ENCODE data around the gene SNX5.

SNX5 gene

GRCh38 chr20:17931513-17931912 is 37.1 kb downstream of the SNX5 start:
- Histone ChIP-seq H3K4me1 (ENCODE audit: control insufficient read depth in 1 of 2, insufficient read depth in 2 of 2, low read length in 2 of 2) (peaks cover 13 to 20% of the 10 kb centered on the region in 2 experiments), H3K27me3 (ENCODE audit: insufficient read depth, low read length) (no peaks in the 10 kb centered on the region), H3K79me1 (ENCODE audit: low read length) (peaks cover 3% of the 10 kb centered on the region), H3K9ac (ENCODE audit: low read length) (no peak overlapping the region), H3K18ac (ENCODE audit: low read length) (no peak overlapping the region), H2BK5ac (ENCODE audit: low read depth, low read length, poor library complexity) (no peak overlapping the region), H4K8ac (ENCODE audit: low read depth, low read length) (no peak overlapping the region), H3K4ac (ENCODE audit: low read depth, low read length) (no peak overlapping the region), H3K36me3 (ENCODE audit: control insufficient read depth in 1 of 2, insufficient read depth in 2 of 2, low read length in 2 of 2) (no peaks in the 10 kb centered on the region), H3K9me3 (ENCODE audit: insufficient read depth, low read depth, low read length) (peaks cover 4% of the 10 kb centered on the region), H2AFZ (ENCODE audit: insufficient read depth, low read length, poor library complexity) (no peak overlapping the region), H4K91ac (ENCODE audit: low read depth, low read length) (no peak overlapping the region), H3K4me3 (ENCODE audit: low read depth, low read length) (no peak overlapping the region), H2BK120ac (ENCODE audit: insufficient read depth, low read length, poor library complexity) (no peak overlapping the region), H3K79me2 (ENCODE audit: control insufficient read depth, insufficient read depth, low read length, poor library complexity) (no peaks in the 10 kb centered on the region), H3K23ac (ENCODE audit: low read length) (no peak overlapping the region), H4K12ac (ENCODE audit: low read depth, low read length) (no peak overlapping the region), H2BK12ac (ENCODE audit: low read length) (no peak overlapping the region), H2AK5ac (ENCODE audit: low read length) (no peak overlapping the region), H3K27ac (ENCODE audit: low read depth, low read length) (no peak overlapping the region), H3K14ac (ENCODE audit: low read length) (no peak overlapping the region), H3K4me2 (ENCODE audit: low read length) (no peak overlapping the region)
- no peak for DNase-seq
- WGBS (ENCODE audit: extremely low coverage, insufficient coverage, insufficient read length) = no CpG with 5 or more reads among the region's 1 CpG

- WGBS (ENCODE audit: extremely low coverage, insufficient coverage, insufficient read length) = no CpG with 5 or more reads among the region's 22 CpGs
- Histone ChIP-seq H3K79me1 (ENCODE audit: low read length) (peaks cover 3% of the 10 kb centered on the region), H3K27ac (ENCODE audit: low read depth, low read length) (no peak overlapping the region), H3K27me3 (ENCODE audit: insufficient read depth, low read length) (peaks cover 2% of the 10 kb centered on the region), H3K4ac (ENCODE audit: low read depth, low read length) (peak overlapping the region; percentile 14), H3K36me3 (ENCODE audit: control insufficient read depth in 1 of 2, insufficient read depth in 2 of 2, low read length in 2 of 2) (no peaks in the 10 kb centered on the region), H4K12ac (ENCODE audit: low read depth, low read length) (no peak overlapping the region), H3K23ac (ENCODE audit: low read length) (no peak overlapping the region), H2BK5ac (ENCODE audit: low read depth, low read length, poor library complexity) (no peak overlapping the region), H3K4me1 (ENCODE audit: control insufficient read depth in 1 of 2, insufficient read depth in 2 of 2, low read length in 2 of 2) (peaks cover 11 to 15% of the 10 kb centered on the region in 2 experiments), H2AK5ac (ENCODE audit: low read length) (no peak overlapping the region), H3K4me2 (ENCODE audit: low read length) (no peak overlapping the region), H3K18ac (ENCODE audit: low read length) (no peak overlapping the region), H4K91ac (ENCODE audit: low read depth, low read length) (no peak overlapping the region), H3K9me3 (ENCODE audit: insufficient read depth, low read depth, low read length) (peaks cover 3% of the 10 kb centered on the region), H4K8ac (ENCODE audit: low read depth, low read length) (no peak overlapping the region), H2AFZ (ENCODE audit: insufficient read depth, low read length, poor library complexity) (no peak overlapping the region), H2BK12ac (ENCODE audit: low read length) (peak overlapping the region; percentile 39), H3K79me2 (ENCODE audit: control insufficient read depth, insufficient read depth, low read length, poor library complexity) (no peaks in the 10 kb centered on the region), H3K14ac (ENCODE audit: low read length) (no peak overlapping the region), H3K4me3 (ENCODE audit: low read depth, low read length) (no peak overlapping the region), H2BK120ac (ENCODE audit: insufficient read depth, low read length, poor library complexity) (no peak overlapping the region), H3K9ac (ENCODE audit: low read length) (no peak overlapping the region)
- peak; percentile 19 to 38 for DNase-seq
Measured at GRCh38 chr20:17928633-17929311, 39.8 kb downstream of the SNX5 start.

- H2AK5ac ChIP-seq (ENCODE audit: low read length) = no peak overlapping the region
- H4K8ac ChIP-seq (ENCODE audit: low read depth, low read length) = no peak overlapping the region
- no peak overlapping the region for H3K27ac ChIP-seq (ENCODE audit: low read depth, low read length)
- no peak overlapping the region for H2BK120ac ChIP-seq (ENCODE audit: insufficient read depth, low read length, poor library complexity)
- H4K91ac ChIP-seq (ENCODE audit: low read depth, low read length) = no peak overlapping the region
- H3K18ac ChIP-seq (ENCODE audit: low read length) = no peak overlapping the region
- H3K79me1 ChIP-seq (ENCODE audit: low read length) = peaks cover 3% of the 10 kb centered on the region
- no peak overlapping the region for H3K23ac ChIP-seq (ENCODE audit: low read length)
- H2BK12ac ChIP-seq (ENCODE audit: low read length) = no peak overlapping the region
- H3K14ac ChIP-seq (ENCODE audit: low read length) = no peak overlapping the region
- no peak overlapping the region for H2AFZ ChIP-seq (ENCODE audit: insufficient read depth, low read length, poor library complexity)
- no peak overlapping the region for H4K12ac ChIP-seq (ENCODE audit: low read depth, low read length)
- WGBS (ENCODE audit: extremely low coverage, insufficient coverage, insufficient read length) = no CpG with 5 or more reads among the region's 7 CpGs
- no peak overlapping the region for H3K4ac ChIP-seq (ENCODE audit: low read depth, low read length)
- H3K4me1 ChIP-seq (ENCODE audit: control insufficient read depth in 1 of 2, insufficient read depth in 2 of 2, low read length in 2 of 2) = peaks cover 11 to 15% of the 10 kb centered on the region in 2 experiments
- peaks cover 3% of the 10 kb centered on the region for H3K9me3 ChIP-seq (ENCODE audit: insufficient read depth, low read depth, low read length)
- H3K4me3 ChIP-seq (ENCODE audit: low read depth, low read length) = no peak overlapping the region
- no peak overlapping the region for H3K4me2 ChIP-seq (ENCODE audit: low read length)
- H2BK5ac ChIP-seq (ENCODE audit: low read depth, low read length, poor library complexity) = no peak overlapping the region
- peak; percentile 94 to 95 for DNase-seq
- peaks cover 2% of the 10 kb centered on the region for H3K27me3 ChIP-seq (ENCODE audit: insufficient read depth, low read length)
- H3K79me2 ChIP-seq (ENCODE audit: control insufficient read depth, insufficient read depth, low read length, poor library complexity) = no peaks in the 10 kb centered on the region
- no peak overlapping the region for H3K9ac ChIP-seq (ENCODE audit: low read length)
- no peaks in the 10 kb centered on the region for H3K36me3 ChIP-seq (ENCODE audit: control insufficient read depth in 1 of 2, insufficient read depth in 2 of 2, low read length in 2 of 2)
Measured at GRCh38 chr20:17928211-17928611, 40.4 kb downstream of the SNX5 start.

- Histone ChIP-seq H4K12ac (ENCODE audit: low read depth, low read length) (no peak overlapping the region), H2AFZ (ENCODE audit: insufficient read depth, low read length, poor library complexity) (no peak overlapping the region), H3K4me3 (ENCODE audit: low read depth, low read length) (no peak overlapping the region), H2AK5ac (ENCODE audit: low read length) (no peak overlapping the region), H3K79me2 (ENCODE audit: control insufficient read depth, insufficient read depth, low read length, poor library complexity) (no peaks in the 10 kb centered on the region), H4K91ac (ENCODE audit: low read depth, low read length) (no peak overlapping the region), H3K27ac (ENCODE audit: low read depth, low read length) (no peak overlapping the region), H2BK120ac (ENCODE audit: insufficient read depth, low read length, poor library complexity) (no peak overlapping the region), H3K14ac (ENCODE audit: low read length) (no peak overlapping the region), H3K4me2 (ENCODE audit: low read length) (no peak overlapping the region), H3K79me1 (ENCODE audit: low read length) (peaks cover 3% of the 10 kb centered on the region), H4K8ac (ENCODE audit: low read depth, low read length) (no peak overlapping the region), H3K23ac (ENCODE audit: low read length) (no peak overlapping the region), H3K27me3 (ENCODE audit: insufficient read depth, low read length) (peaks cover 2% of the 10 kb centered on the region), H3K18ac (ENCODE audit: low read length) (no peak overlapping the region), H2BK5ac (ENCODE audit: low read depth, low read length, poor library complexity) (no peak overlapping the region), H3K4me1 (ENCODE audit: control insufficient read depth in 1 of 2, insufficient read depth in 2 of 2, low read length in 2 of 2) (peaks cover 11 to 15% of the 10 kb centered on the region in 2 experiments), H3K9me3 (ENCODE audit: insufficient read depth, low read depth, low read length) (no peaks in the 10 kb centered on the region), H3K4ac (ENCODE audit: low read depth, low read length) (no peak overlapping the region), H2BK12ac (ENCODE audit: low read length) (no peak overlapping the region), H3K36me3 (ENCODE audit: control insufficient read depth in 1 of 2, insufficient read depth in 2 of 2, low read length in 2 of 2) (no peaks in the 10 kb centered on the region), H3K9ac (ENCODE audit: low read length) (no peak overlapping the region)
- no CpG with 5 or more reads among the region's 1 CpG for WGBS (ENCODE audit: extremely low coverage, insufficient coverage, insufficient read length)
- DNase-seq = no peak
Measured at GRCh38 chr20:17925940-17926300, 42.7 kb downstream of the SNX5 start.

Measured in trophoblast cell (in vitro differentiated cells and primary cell).